Neural progenitor cell (in vitro differentiated cells): Measurements from ENCODE around the gene SUGCT. TPM values are rescaled to one million over a fixed set of nuclear protein-coding genes. Genes with fewer than 3 reads are reported as not detected.

Experiments used
- DNase-seq: peaks from one replicate; pipeline ENCODE4 v3.0.0-alpha.2; 2016; ENCODE audit warnings: low spot score
- H2AFZ ChIP-seq: fragments of 200-600 bp; sonication (generic); replicated peaks from 2 replicates; pipeline ENCODE4 v1.6.1; 2016; ENCODE audit warnings: antibody characterized with exemption
- H3F3A ChIP-seq: fragments of 200-600 bp; sonication (generic); 2 replicates; pipeline ENCODE4 v1.6.1; 2016; ENCODE audit warnings: antibody characterized with exemption, low read depth
- H3K27ac ChIP-seq: fragments of 200-600 bp; sonication (generic); 2 replicates; pipeline ENCODE4 v1.5.1; 2016; ENCODE audit warnings: mild to moderate bottlenecking
- H3K27me3 ChIP-seq: fragments of 200-600 bp; sonication (generic); 2 replicates; pipeline ENCODE4 v1.6.1; 2016; ENCODE audit warnings: mild to moderate bottlenecking, moderate library complexity
- H3K36me3 ChIP-seq: fragments of 200-600 bp; sonication (generic); 2 replicates; pipeline ENCODE4 v1.5.1; 2016
- H3K4me1 ChIP-seq: fragments of 200-600 bp; sonication (generic); 2 replicates; pipeline ENCODE4 v1.6.1; 2016; ENCODE audit warnings: mixed run types
- H3K4me2 ChIP-seq: fragments of 200-600 bp; sonication (generic); 2 replicates; pipeline ENCODE4 v1.6.1; 2016
- H3K4me3 ChIP-seq: fragments of 200-600 bp; sonication (generic); 2 replicates; pipeline ENCODE4 v1.5.1; 2016
- H3K79me2 ChIP-seq: fragments of 200-600 bp; sonication (generic); 2 replicates; pipeline ENCODE4 v1.6.1; 2016; ENCODE audit warnings: low read depth
- H3K9ac ChIP-seq: fragments of 200-600 bp; sonication (generic); 2 replicates; pipeline ENCODE4 v1.6.1; 2016
- H3K9me3 ChIP-seq: fragments of 200-600 bp; sonication (generic); 2 replicates; pipeline ENCODE4 v1.5.1; 2016; ENCODE audit warnings: low read depth
- H4K20me1 ChIP-seq: fragments of 200-600 bp; sonication (generic); 2 replicates; pipeline ENCODE4 v1.6.1; 2016; ENCODE audit warnings: low read depth
- H3K27ac Mint-ChIP-seq: 3 replicates; pipeline ENCODE4 v1.8.0; 2021; ENCODE audit warnings: mixed read lengths
- H3K27me3 Mint-ChIP-seq: 2 replicates; pipeline ENCODE4 v1.8.0; 2022; ENCODE audit warnings: low read depth, mild to moderate bottlenecking, inconsistent platforms, moderate library complexity, mixed read lengths; ENCODE audit not compliant: insufficient read depth
- H3K36me3 Mint-ChIP-seq: 3 replicates; pipeline ENCODE4 v1.8.0; 2021; ENCODE audit warnings: mixed read lengths
- H3K4me1 Mint-ChIP-seq: 3 replicates; pipeline ENCODE4 v1.8.0; 2021; ENCODE audit warnings: mixed read lengths
- H3K4me3 Mint-ChIP-seq: 3 replicates; pipeline ENCODE4 v1.8.0; 2021; ENCODE audit warnings: mild to moderate bottlenecking, moderate library complexity, mixed read lengths
- H3K9me3 Mint-ChIP-seq: 3 replicates; pipeline ENCODE4 v1.8.0; 2020; ENCODE audit warnings: mixed read lengths
- CTCF ChIP-seq: fragments of 200-600 bp; sonication (generic); IDR thresholded peaks from 2 replicates; pipeline ENCODE4 v1.5.1; 2017; ENCODE audit warnings: antibody characterized with exemption, mild to moderate bottlenecking
- EZH2 ChIP-seq: fragments of 200-600 bp; sonication (generic); IDR thresholded peaks from 2 replicates; pipeline ENCODE4 v1.6.1; 2017; ENCODE audit warnings: antibody characterized with exemption, mild to moderate bottlenecking, moderate library complexity
- EZH2phosphoT487 ChIP-seq: fragments of 200-600 bp; sonication (generic); IDR thresholded peaks from 2 replicates; pipeline ENCODE4 v1.6.1; 2017; ENCODE audit warnings: antibody characterized with exemption
- total RNA-seq: library from RNA; depleted of rRNA; stranded (reverse); fragments of >200 nt; gene quantifications from 2 replicates; pipeline ENCODE4 v1.2.3, GENCODE V29; 2015; ENCODE audit warnings: low replicate concordance

The SUGCT gene
- total RNA-seq, 1 donor from 2014 or later, result 10.1 TPM

DNA sequence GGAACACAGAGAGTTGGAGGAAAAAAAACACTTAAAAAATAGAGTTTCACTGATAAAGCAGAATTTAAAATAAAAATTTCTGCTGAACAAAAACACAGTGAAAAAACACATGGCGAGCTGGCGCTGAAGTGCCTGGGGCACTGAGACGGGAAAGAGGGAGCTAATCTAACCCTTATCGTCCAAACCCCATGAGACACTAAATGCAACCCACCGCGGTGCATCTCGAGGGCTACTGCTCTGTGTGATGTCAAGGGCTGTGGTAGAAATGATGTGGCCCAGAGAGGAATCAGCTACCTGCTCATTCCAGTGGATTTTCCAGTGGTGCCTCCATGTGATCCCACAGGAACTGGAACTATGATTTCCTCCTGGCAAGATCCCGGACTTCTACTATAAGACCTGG lies 499.3 kb downstream of the SUGCT start:
- H3K9me3 Mint-ChIP-seq, result no peaks in the 10 kb centered on the region
- no peaks in the 10 kb centered on the region for H3K79me2 ChIP-seq
- H3K4me3 Mint-ChIP-seq, result no peak overlapping the region
- no peak overlapping the region for H3K27ac Mint-ChIP-seq
- H4K20me1 ChIP-seq, result no peaks in the 10 kb centered on the region
- TF ChIP-seq CTCF (no peak), EZH2phosphoT487 (no peak), EZH2 (no peak)
- H3K9ac ChIP-seq, result no peak overlapping the region
- no peaks in the 10 kb centered on the region for H3K36me3 ChIP-seq
- H3K27me3 Mint-ChIP-seq, result no peaks in the 10 kb centered on the region
- no peak overlapping the region for H2AFZ ChIP-seq
- H3K4me3 ChIP-seq, result no peak overlapping the region
- no peaks in the 10 kb centered on the region for H3K4me1 Mint-ChIP-seq
- no peaks in the 10 kb centered on the region for H3K27me3 ChIP-seq
- H3K36me3 Mint-ChIP-seq, result no peaks in the 10 kb centered on the region
- no peak overlapping the region for H3K27ac ChIP-seq
- H3F3A ChIP-seq, result no peaks in the 10 kb centered on the region
- DNase-seq, result no peak
- no peak overlapping the region for H3K4me2 ChIP-seq
- no peaks in the 10 kb centered on the region for H3K4me1 ChIP-seq
- H3K9me3 ChIP-seq, result no peaks in the 10 kb centered on the region

GRCh38 chr7:40638545-40639320 lies 503.9 kb downstream of the SUGCT start:
- Mint-ChIP-seq H3K36me3 (no peaks in the 10 kb centered on the region), H3K9me3 (no peaks in the 10 kb centered on the region), H3K4me1 (peaks cover 3% of the 10 kb centered on the region), H3K4me3 (no peak overlapping the region), H3K27me3 (peaks cover 3% of the 10 kb centered on the region), H3K27ac (no peak overlapping the region)
- no peaks in the 10 kb centered on the region for H3F3A ChIP-seq
- H2AFZ ChIP-seq, result no peak overlapping the region
- DNase-seq, result no peak
- H4K20me1 ChIP-seq, result no peaks in the 10 kb centered on the region
- H3K27me3 ChIP-seq, result no peaks in the 10 kb centered on the region
- no peak overlapping the region for H3K9ac ChIP-seq
- H3K9me3 ChIP-seq, result no peaks in the 10 kb centered on the region
- TF ChIP-seq EZH2, result no peak
- TF ChIP-seq CTCF, result no peak
- no peak for TF ChIP-seq EZH2phosphoT487
- H3K36me3 ChIP-seq, result no peaks in the 10 kb centered on the region
- H3K4me3 ChIP-seq, result no peak overlapping the region
- H3K27ac ChIP-seq, result no peak overlapping the region
- H3K4me1 ChIP-seq, result peaks cover 2% of the 10 kb centered on the region
- no peaks in the 10 kb centered on the region for H3K79me2 ChIP-seq
- no peak overlapping the region for H3K4me2 ChIP-seq

DNA sequence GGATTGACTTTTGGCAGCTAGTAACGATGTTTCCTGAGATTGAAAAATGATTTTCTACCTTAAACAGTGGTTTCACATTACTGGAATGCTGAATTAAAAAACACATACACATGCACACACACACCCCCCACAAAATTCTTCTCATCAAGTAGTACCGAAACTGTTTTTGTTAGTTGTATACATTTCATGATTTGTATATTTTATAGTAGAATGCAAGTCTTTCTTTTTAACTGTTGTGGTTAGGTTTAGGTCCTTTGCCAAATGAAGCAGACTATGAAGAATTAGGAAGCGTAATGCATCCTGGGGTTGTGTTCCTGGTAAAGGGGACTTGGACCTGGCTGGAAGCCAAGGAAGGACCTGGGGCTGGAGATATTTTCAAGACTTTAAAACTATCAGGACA lies 505.8 kb downstream of the SUGCT start:
- no peaks in the 10 kb centered on the region for H3K79me2 ChIP-seq
- no peak for DNase-seq
- no peaks in the 10 kb centered on the region for H3K36me3 Mint-ChIP-seq
- no peak overlapping the region for H3K4me3 ChIP-seq
- H3K9me3 Mint-ChIP-seq, result no peaks in the 10 kb centered on the region
- H3K4me3 Mint-ChIP-seq, result no peak overlapping the region
- no peaks in the 10 kb centered on the region for H3K9me3 ChIP-seq
- H3K9ac ChIP-seq, result no peak overlapping the region
- H3F3A ChIP-seq, result no peaks in the 10 kb centered on the region
- no peak overlapping the region for H3K27ac ChIP-seq
- H2AFZ ChIP-seq, result no peak overlapping the region
- no peak overlapping the region for H3K27ac Mint-ChIP-seq
- peaks cover 5% of the 10 kb centered on the region for H3K4me1 Mint-ChIP-seq
- H4K20me1 ChIP-seq, result no peaks in the 10 kb centered on the region
- no peaks in the 10 kb centered on the region for H3K36me3 ChIP-seq
- no peaks in the 10 kb centered on the region for H3K27me3 ChIP-seq
- peaks cover 6% of the 10 kb centered on the region for H3K4me1 ChIP-seq
- no peak for TF ChIP-seq CTCF
- no peak for TF ChIP-seq EZH2phosphoT487
- no peak for TF ChIP-seq EZH2
- no peak overlapping the region for H3K4me2 ChIP-seq
- peaks cover 3% of the 10 kb centered on the region for H3K27me3 Mint-ChIP-seq
